ENCODE data around the gene QKI.
A peak's percentile ranks its signal among the peaks of the same experiment; 100 is the strongest.
"Not testable (repeated sequence)": the region's sequence is repeated elsewhere in the genome, so short reads cannot be mapped to it uniquely, and the experiment has no call there.

QKI gene

DNA sequence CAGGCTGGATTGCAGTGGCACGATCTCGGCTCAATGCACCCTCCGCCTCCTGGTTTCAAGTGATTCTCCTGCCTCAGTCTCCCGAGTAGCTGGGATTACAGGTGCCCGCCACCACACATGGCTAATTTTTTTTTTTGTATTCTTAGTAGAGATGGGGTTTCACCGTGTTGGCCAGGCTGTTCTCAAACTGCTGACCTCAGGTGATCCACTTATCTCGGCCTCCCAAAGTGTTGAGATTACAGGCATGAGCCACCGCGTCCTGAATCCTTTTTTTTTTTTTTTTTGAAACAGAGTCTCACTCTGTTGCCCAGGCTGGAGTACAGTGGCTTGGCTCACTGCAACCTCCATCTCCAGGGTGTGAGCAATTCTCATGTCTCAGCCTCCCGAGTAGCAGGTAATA, 24.9 kb downstream of the QKI start:
- DNase-seq (ENCODE audit: low read depth): not testable (repeated sequence)

GRCh38 chr6:163439997-163440396, 25.5 kb downstream of the QKI start:
- DNase-seq (ENCODE audit: low read depth): no peak

DNA sequence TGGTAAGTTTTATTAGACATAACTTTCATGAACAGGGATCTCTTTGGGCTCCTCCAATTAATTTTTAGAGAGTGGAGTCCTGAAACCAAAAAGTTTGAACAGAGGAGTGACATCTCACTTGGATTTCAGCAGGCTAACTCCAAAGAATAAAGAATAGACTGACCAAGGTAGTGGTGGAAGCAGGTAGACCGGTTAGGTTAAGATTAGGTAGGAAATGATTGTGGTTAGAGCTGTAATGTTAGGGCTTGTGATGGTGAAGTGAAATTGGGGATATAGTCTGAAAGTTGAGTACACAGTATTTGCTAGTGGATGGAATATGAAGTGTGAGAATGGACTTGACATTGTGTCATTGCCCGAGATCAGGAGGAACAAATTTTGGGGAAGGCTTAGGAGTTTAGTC, 27.8 kb downstream of the QKI start:
- DNase-seq (ENCODE audit: low read depth): no peak

DNA sequence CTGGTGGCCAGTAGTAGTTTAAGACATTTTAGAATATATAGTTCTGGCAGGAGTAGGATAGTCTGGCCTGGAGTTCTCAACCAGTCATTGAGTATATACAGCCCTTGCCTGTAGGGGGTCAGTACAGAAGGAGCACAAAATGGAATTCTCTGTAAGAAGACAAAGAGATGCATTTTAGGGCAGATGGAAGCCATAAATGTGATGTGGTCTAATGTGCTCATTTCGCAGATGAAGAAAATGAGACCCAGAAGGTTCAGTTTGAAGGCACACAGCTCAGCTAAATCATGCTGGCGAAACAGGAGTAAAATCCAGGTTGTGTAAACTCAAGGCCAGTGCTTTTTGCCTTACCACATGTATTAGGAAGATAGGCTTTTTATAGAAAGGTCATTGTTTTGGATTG, 29.6 kb downstream of the QKI start:
- no peak for DNase-seq (ENCODE audit: low read depth)

DNA sequence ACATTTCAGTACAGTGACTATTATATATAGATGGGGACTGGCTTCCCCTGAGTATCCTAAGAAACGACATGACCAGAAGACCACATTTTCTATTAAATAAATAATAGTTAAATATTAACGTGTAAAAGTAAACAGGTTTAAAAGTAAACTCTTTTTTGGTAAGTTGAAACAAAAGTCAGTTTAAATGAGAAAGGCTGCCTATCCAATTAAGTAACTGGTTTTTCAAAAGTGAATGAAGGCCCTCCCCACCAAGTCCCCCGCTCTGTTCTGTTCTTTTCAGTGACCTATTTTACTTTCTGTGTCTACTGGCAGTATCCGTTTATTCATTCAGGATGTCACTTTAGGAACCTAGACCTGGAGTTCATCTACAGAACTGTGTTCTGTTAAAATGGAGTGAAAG, 32.0 kb downstream of the QKI start:
- DNase-seq (ENCODE audit: low read depth): no peak

DNA sequence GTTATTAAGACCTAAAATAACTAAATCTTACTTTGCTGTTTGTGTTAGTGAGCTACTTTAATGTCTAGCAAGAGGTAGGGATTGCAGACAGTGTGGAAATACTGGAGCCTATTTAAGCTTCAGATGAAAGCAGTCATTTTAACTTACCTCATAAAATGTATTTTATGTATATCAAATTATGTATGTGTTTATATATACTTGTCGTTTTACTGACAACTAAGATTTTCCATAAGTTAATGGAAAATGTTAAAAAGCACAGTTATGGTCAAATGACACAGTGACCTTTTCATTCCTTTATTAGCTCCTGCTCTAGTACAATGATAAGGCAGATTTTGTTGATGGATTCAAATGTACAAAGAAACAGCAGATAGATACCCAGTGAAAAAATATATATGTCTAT, 34.6 kb downstream of the QKI start:
- DNase-seq (ENCODE audit: low read depth): no peak

GRCh38 chr6:163454425-163454824, 39.9 kb downstream of the QKI start:
- no peak for DNase-seq (ENCODE audit: low read depth)

- peak; percentile 34 for DNase-seq (ENCODE audit: low read depth)
Observed at GRCh38 chr6:163455552-163455951, 41.0 kb downstream of the QKI start.

- DNase-seq (ENCODE audit: low read depth): peak; percentile 89
Observed at GRCh38 chr6:163457637-163458561, 43.4 kb downstream of the QKI start.

DNA sequence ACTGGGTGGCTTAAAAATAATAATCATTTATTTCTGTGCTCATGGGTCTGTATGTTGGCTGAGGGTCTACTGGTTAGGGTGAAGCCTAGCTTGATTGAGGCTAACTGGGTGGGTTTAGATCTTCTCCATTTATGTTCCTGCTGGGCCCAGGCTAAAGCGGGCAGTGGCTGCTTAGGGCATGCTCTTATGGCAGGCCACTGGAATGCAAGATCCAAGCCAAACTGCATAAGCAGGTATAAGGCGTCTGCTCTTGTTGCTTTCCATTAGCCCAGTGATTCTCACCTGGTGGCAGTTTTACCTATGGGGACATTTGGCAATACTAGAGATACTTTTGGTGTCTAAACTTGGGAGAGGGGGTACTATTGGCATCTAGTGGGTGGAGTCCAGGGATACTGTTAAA, 44.5 kb downstream of the QKI start:
- no peak for DNase-seq (ENCODE audit: low read depth)

DNA sequence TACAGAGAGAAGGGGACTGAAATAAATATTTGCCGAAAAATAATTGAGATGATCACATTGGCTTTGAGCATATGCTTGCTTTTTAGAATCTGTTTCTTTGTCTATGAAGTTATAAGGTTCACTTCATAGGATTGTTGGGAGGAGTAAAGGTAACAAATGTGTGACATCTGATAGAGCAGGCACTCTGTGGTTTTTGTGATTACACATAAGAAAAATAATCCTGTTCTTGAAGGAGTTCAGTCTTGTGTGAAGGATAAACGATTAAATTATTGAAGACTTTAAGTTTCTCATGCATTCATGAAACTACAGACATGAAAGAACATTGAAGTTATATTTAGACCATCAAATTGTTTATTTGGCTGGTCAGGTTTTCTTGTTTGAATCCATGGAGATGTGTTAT, 45.0 kb downstream of the QKI start:
- peak; percentile 11 for DNase-seq (ENCODE audit: low read depth)

- DNase-seq (ENCODE audit: low read depth): peak; percentile 26
Observed at GRCh38 chr6:163460307-163460782, 45.8 kb downstream of the QKI start.

- DNase-seq (ENCODE audit: low read depth): no peak
Observed at GRCh38 chr6:163461696-163462095, 47.2 kb downstream of the QKI start.

GRCh38 chr6:163463180-163463579, 48.7 kb downstream of the QKI start:
- DNase-seq (ENCODE audit: low read depth): no peak

GRCh38 chr6:163463795-163464194, 49.3 kb downstream of the QKI start:
- no peak for DNase-seq (ENCODE audit: low read depth)

DNA sequence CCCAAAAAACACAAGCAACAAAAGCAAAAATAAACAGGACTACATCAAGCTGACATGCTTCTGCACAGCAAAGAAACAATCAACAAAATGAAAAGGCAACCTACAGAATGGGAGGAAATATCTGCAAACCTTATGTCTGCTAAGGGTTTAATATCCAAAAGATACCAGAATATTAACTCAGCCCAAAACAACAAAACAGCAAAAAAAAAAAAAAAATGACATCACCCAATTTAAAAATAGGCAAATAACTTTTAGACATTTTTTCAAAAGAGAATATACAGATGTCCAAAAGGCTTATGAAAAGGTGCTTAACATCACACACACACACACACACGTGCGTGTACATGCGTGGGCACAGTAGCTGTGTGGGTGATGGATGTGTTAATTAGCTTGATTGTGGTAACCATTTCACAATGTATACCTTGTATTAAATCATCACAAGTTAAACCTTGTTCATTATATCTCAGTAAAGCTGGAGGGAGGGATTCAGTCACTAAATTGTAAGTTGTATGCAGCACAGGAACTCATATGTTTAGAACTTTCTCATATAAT, 52.4 kb downstream of the QKI start:
- DNase-seq (ENCODE audit: low read depth): no peak

GRCh38 chr6:163468738-163469137, 54.2 kb downstream of the QKI start:
- no peak for DNase-seq (ENCODE audit: low read depth)

GRCh38 chr6:163469459-163469985, 55.0 kb downstream of the QKI start:
- DNase-seq (ENCODE audit: low read depth): no peak

DNA sequence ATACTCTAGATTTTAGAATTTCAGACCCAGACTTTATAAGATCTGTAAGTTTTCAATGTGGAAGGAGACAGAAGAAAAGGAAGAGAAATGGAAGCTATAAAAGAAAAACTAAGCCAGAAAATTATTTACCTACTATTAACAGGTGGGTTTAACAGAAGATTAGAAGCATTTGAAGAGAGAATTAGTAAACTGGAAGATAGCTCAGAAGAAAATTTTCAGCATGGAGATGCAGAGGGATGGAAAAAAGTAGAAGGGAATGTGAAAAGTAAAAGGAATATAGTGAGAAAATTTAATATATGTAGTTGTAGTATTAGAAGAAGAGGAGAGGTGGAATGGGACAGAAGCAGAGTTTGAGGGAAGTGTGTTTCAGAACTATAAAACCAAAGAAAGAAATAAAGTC, 56.1 kb downstream of the QKI start:
- no peak for DNase-seq (ENCODE audit: low read depth)

DNA sequence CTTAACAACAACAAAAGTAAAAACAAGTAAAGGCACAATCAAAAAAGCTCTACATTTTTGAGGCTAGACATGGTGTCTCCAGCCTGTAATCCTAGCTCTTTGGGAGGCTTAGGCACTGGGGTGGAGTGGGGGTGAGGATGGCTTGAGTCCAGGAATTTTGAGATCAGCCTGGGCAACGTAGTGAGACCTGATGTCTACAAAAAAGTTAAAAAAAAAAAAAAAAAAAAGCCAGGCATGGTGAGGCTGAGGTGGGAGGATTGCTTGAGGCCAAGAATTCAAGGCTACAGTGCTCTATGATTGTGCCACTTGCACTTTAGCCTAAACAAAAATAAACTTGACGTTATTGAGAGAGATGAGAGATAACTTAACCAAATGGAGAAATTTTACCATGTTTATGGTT, 60.1 kb downstream of the QKI start:
- no peak for DNase-seq (ENCODE audit: low read depth)

DNA sequence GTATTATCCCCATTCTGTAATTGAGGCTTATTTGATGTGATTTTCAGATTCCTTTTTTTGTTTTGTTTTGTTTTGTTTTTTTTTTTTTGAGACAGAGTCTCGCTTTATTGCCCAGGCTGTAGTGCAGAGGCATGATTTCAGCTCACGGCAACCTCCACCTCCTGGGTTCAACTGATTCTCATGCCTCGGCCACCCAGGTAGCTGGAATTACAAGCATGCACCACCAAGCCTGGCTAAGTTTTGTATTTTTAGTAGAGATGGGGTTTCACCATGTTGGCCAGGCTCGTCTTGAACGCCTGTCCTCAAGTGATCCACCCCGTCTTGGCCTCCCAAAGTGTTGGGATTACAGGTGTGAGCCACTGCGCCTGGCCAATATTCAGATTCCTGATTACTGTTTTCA, 62.4 kb downstream of the QKI start:
- DNase-seq (ENCODE audit: low read depth): not testable (repeated sequence)

- DNase-seq (ENCODE audit: low read depth): no peak
Observed at GRCh38 chr6:163483107-163483506, 68.6 kb downstream of the QKI start.

- DNase-seq (ENCODE audit: low read depth): no peak
Observed at GRCh38 chr6:163485388-163485851, 70.9 kb downstream of the QKI start.
